Transverse colon (tissue), 4 donors: ENCODE measurements around the gene UBXN1.

ENCODE experiments used
- EP300 ChIP-seq: sonication (generic); formaldehyde crosslinking; IDR thresholded peaks from one replicate; pipeline ENCODE4 v1.6.1; 2017; ENCODE audit warnings: antibody characterized with exemption, low read depth
- POLR2A ChIP-seq: fragments of 450-650 bp; IDR thresholded peaks from one replicate; pipeline ENCODE4 v1.6.1; 2016; ENCODE audit warnings: antibody characterized with exemption, mild to moderate bottlenecking, moderate library complexity
- POLR2AphosphoS5 ChIP-seq, 3 donors: sonication (generic); formaldehyde crosslinking; IDR thresholded peaks; one replicate each; pipeline ENCODE4 v1.6.1; 2016; ENCODE audit warnings: antibody characterized with exemption in 3 of 3
- TF ChIP-seq, protein P1 (sequence below), 5 experiments: fragments of 200-600 bp in 3 of 5; fragments of 450-650 bp in 2 of 5; sonication (generic) in 3 of 5; IDR thresholded peaks; 1 replicate in 2 of 5; 2 replicates in 3 of 5; pipeline ENCODE4 v1.5.1; 2016 to 2017; ENCODE audit warnings: antibody characterized with exemption in 5 of 5, inconsistent platforms in 3 of 5, mild to moderate bottlenecking in 2 of 5, moderate library complexity in 1 of 5

DNA sequence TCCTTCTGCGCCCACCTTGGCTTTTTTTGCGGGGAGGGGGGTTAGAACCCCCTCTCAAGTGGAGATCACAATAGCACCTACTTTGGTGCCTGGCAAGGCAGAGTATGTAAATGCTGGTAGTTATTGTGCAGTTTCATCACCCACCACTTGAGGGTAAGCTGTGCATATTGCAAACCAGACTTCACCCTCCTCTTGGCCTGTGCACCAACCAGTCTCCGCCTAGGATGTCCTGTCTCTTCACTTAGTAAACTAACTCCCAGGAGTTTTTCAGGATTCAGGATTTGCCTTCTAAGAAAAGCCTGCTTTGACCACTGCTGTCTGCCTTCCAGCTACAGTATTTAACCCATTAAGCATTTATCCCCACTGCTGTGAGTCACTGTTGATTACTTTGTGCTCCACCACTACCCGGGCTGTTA lies 2.0 kb upstream of the UBXN1 start:
- TF ChIP-seq, protein P1, sequence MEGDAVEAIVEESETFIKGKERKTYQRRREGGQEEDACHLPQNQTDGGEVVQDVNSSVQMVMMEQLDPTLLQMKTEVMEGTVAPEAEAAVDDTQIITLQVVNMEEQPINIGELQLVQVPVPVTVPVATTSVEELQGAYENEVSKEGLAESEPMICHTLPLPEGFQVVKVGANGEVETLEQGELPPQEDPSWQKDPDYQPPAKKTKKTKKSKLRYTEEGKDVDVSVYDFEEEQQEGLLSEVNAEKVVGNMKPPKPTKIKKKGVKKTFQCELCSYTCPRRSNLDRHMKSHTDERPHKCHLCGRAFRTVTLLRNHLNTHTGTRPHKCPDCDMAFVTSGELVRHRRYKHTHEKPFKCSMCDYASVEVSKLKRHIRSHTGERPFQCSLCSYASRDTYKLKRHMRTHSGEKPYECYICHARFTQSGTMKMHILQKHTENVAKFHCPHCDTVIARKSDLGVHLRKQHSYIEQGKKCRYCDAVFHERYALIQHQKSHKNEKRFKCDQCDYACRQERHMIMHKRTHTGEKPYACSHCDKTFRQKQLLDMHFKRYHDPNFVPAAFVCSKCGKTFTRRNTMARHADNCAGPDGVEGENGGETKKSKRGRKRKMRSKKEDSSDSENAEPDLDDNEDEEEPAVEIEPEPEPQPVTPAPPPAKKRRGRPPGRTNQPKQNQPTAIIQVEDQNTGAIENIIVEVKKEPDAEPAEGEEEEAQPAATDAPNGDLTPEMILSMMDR (IDR thresholded peaks at IDR 0.05), result peak; percentile 43 to 64 (median 51)
- no peak for TF ChIP-seq POLR2A
- TF ChIP-seq EP300, result no peak
- TF ChIP-seq POLR2AphosphoS5 (IDR thresholded peaks at IDR 0.05), result no peak
